RWPE1 (cell line): ENCODE data around the gene PPP1R1A.

ENCODE experiments used
- CTCF ChIA-PET: fragments of 350-600 bp; sonication (Branson Sonifier 250); formaldehyde crosslinking; extraction: SDS; loops from one replicate; lab custom pipeline; 2021; lab: Yijun Ruan, JAX
- POLR2A ChIA-PET: fragments of 400-600 bp; formaldehyde crosslinking; extraction: SDS; loops from one replicate; lab custom pipeline; 2020; ENCODE audit warnings: antibody characterized with exemption; ENCODE audit not compliant: low non-redundant PET; lab: Yijun Ruan, JAX
- DNase-seq: peaks from one replicate; pipeline ENCODE4 v3.0.0; 2012; ENCODE audit warnings: low spot score
- H3K27ac ChIP-seq: fragments of 450-650 bp; 2 replicates; pipeline ENCODE4 v1.5.1; 2017
- CTCF ChIP-seq: fragments of 450-650 bp; conservative IDR thresholded peaks from 2 replicates; pipeline ENCODE4 v1.5.1; 2017; ENCODE audit warnings: low read depth, mild to moderate bottlenecking

PPP1R1A gene

GRCh38 chr12:54612225-54612750 is 23.8 kb upstream of the PPP1R1A start:
- H3K27ac ChIP-seq = no peak overlapping the region
- POLR2A ChIA-PET = no interaction called here
- DNase-seq = no peak
- no peak for TF ChIP-seq CTCF
- CTCF ChIA-PET = no interaction called here

- ChIA-PET POLR2A (no interaction called here), CTCF (interaction anchor here (0.6 kb wide), 1 partner anchor 47 kb away, joined by 3 read pairs; no protein-coding TSS in a partner anchor)
- DNase-seq = no peak
- no peak overlapping the region for H3K27ac ChIP-seq
- TF ChIP-seq CTCF = no peak
Observed at GRCh38 chr12:54611715-54612149, 23.3 kb upstream of the PPP1R1A start.

GRCh38 chr12:54608769-54609168 is 20.3 kb upstream of the PPP1R1A start:
- no peak overlapping the region for H3K27ac ChIP-seq
- ChIA-PET POLR2A (no interaction called here), CTCF (no interaction called here)
- no peak for DNase-seq
- TF ChIP-seq CTCF = no peak

GRCh38 chr12:54608156-54608555 is 19.7 kb upstream of the PPP1R1A start:
- POLR2A ChIA-PET = no interaction called here
- no peak for DNase-seq
- CTCF ChIA-PET = no interaction called here
- no peak for TF ChIP-seq CTCF
- no peak overlapping the region for H3K27ac ChIP-seq

- no peak for DNase-seq
- no peak for TF ChIP-seq CTCF
- ChIA-PET POLR2A (no interaction called here), CTCF (interaction anchor here (0.9 kb wide), 1 partner anchor 10 kb away, joined by 3 read pairs; no protein-coding TSS in a partner anchor)
- no peak overlapping the region for H3K27ac ChIP-seq
Observed at GRCh38 chr12:54606556-54606955, 18.1 kb upstream of the PPP1R1A start.

GRCh38 chr12:54605138-54605970 is 16.9 kb upstream of the PPP1R1A start:
- no peak overlapping the region for H3K27ac ChIP-seq
- ChIA-PET CTCF (interaction anchor here (0.9 kb wide), 1 partner anchor 9 kb away, joined by 3 read pairs; no protein-coding TSS in a partner anchor), POLR2A (no interaction called here)
- no peak for TF ChIP-seq CTCF
- DNase-seq = no peak
